Natural killer cell (primary cell): Measurements from ENCODE around the gene LIME1. TPM values are rescaled to one million over a fixed set of nuclear protein-coding genes. Genes with fewer than 3 reads are reported as not detected.
"Not testable (repeated sequence)": the region's sequence is repeated elsewhere in the genome, so short reads cannot be mapped to it uniquely, and the experiment has no call there.

Source experiments
- ATAC-seq, 3 donors: fragments of 150-1000 bp in 2 of 3; fragments of 200-7000 bp in 1 of 3; cut with Tn5 transposase; 1 replicate in 1 of 3; 2 replicates in 2 of 3; pipeline ENCODE4 v1.10.0; 2021; ENCODE audit warnings: mild to moderate bottlenecking in 2 of 3, moderate library complexity in 2 of 3
- DNase-seq, 2 donors: peaks; one replicate each; pipeline versions ENCODE4 v3.0.0 to v3.0.0-alpha.2; 2013 to 2021; ENCODE audit warnings: mixed read lengths in 1 of 2
- H3K27ac ChIP-seq: one replicate; pipeline ENCODE4 v1.5.1; 2013; ENCODE audit warnings: mild to moderate bottlenecking, low read length
- H3K27me3 ChIP-seq: one replicate; pipeline ENCODE4 v1.6.1; 2013; ENCODE audit warnings: low read length; ENCODE audit not compliant: control insufficient read depth, insufficient read depth
- H3K36me3 ChIP-seq: one replicate; pipeline ENCODE4 v1.6.1; 2013; ENCODE audit warnings: low read length; ENCODE audit not compliant: control insufficient read depth, insufficient read depth
- H3K4me1 ChIP-seq: one replicate; pipeline ENCODE4 v1.6.1; 2013; ENCODE audit warnings: low read length; ENCODE audit not compliant: control insufficient read depth, insufficient read depth
- H3K4me3 ChIP-seq: one replicate; pipeline ENCODE4 v1.5.1; 2013; ENCODE audit warnings: low read length
- H3K9me3 ChIP-seq: one replicate; pipeline ENCODE4 v1.6.1; 2013; ENCODE audit warnings: low read length; ENCODE audit not compliant: control insufficient read depth, insufficient read depth
- H3K27ac Mint-ChIP-seq, 2 donors: one replicate each; pipeline ENCODE4 v1.8.0; 2022; ENCODE audit warnings: mild to moderate bottlenecking in 2 of 2, mixed read lengths in 2 of 2, moderate library complexity in 1 of 2
- H3K27me3 Mint-ChIP-seq, 2 donors: one replicate each; pipeline ENCODE4 v1.8.0; 2022; ENCODE audit warnings: low read depth in 2 of 2, mixed read lengths in 2 of 2
- H3K36me3 Mint-ChIP-seq: one replicate; pipeline ENCODE4 v1.8.0; 2022; ENCODE audit warnings: mixed read lengths
- H3K4me1 Mint-ChIP-seq, 2 donors: one replicate each; pipeline ENCODE4 v1.8.0; 2022; ENCODE audit warnings: mixed read lengths in 2 of 2
- H3K4me3 Mint-ChIP-seq: one replicate; pipeline ENCODE4 v1.8.0; 2022; ENCODE audit warnings: mild to moderate bottlenecking, moderate library complexity, mixed read lengths
- H3K9me3 Mint-ChIP-seq, 2 donors: one replicate each; pipeline ENCODE4 v1.8.0; 2022; ENCODE audit warnings: mixed read lengths in 2 of 2
- CTCF ChIP-seq: fragments of 200-600 bp; IDR thresholded peaks from one replicate; pipeline ENCODE4 v1.8.0; 2022; ENCODE audit warnings: antibody characterized with exemption
- WGBS: methylation state at CpG from one replicate; pipeline ENCODE4 v1.1.7; 2013; ENCODE audit warnings: missing lambda C conversion rate; ENCODE audit not compliant: insufficient coverage; 5-methylcytosine and 5-hydroxymethylcytosine counted together
- intact Hi-C: fragments of 100-400 bp; cut with micrococcal nuclease; formaldehyde crosslinking; loops from one replicate; pipeline ENCODE4 v1.14.2; 2022
- total RNA-seq, 4 donors: library from RNA; stranded (reverse); fragments of 120-200 nt in 1 of 4; gene quantifications; one replicate each; pipeline versions ENCODE4 v1.2.3 to v1.2.4, GENCODE V29; 2013 to 2022

The LIME1 gene
- total RNA-seq, 3 donors from 2014 or later (not counting 1 experiment from before 2014, with no cell fraction given), result 86.5 to 94.4 (median 91.7) TPM

GRCh38 chr20:63712191-63712590 is 24.3 kb upstream of the LIME1 start:
- Mint-ChIP-seq H3K9me3 (no peaks in the 10 kb centered on the region), H3K27me3 (no peaks in the 10 kb centered on the region), H3K4me1 (peaks cover 41 to 45% of the 10 kb centered on the region in 2 donors), H3K36me3 (peaks cover 13% of the 10 kb centered on the region), H3K27ac (peak overlapping the region in 1 of 2 donors; percentile 31), H3K4me3 (no peak overlapping the region)
- Histone ChIP-seq H3K27me3 (no peaks in the 10 kb centered on the region), H3K4me1 (peaks cover 15% of the 10 kb centered on the region), H3K27ac (no peak overlapping the region), H3K36me3 (peaks cover 13% of the 10 kb centered on the region), H3K9me3 (peaks cover 7% of the 10 kb centered on the region), H3K4me3 (no peak overlapping the region)
- ATAC-seq (no peak), DNase-seq (no peak)
- intact Hi-C loops, result no loop called here
- no peak for TF ChIP-seq CTCF
- 100% methylated on average over 1 of the region's 1 CpG for WGBS

- Histone ChIP-seq H3K27me3 (no peaks in the 10 kb centered on the region), H3K9me3 (peaks cover 7% of the 10 kb centered on the region), H3K27ac (no peak overlapping the region), H3K4me1 (no peaks in the 10 kb centered on the region), H3K36me3 (peaks cover 17% of the 10 kb centered on the region), H3K4me3 (no peak overlapping the region)
- no peak overlapping the region for H3K27ac Mint-ChIP-seq
- 100% methylated on average over 2 of the region's 5 CpGs for WGBS
- H3K36me3 Mint-ChIP-seq, result peaks cover 23% of the 10 kb centered on the region
- ATAC-seq (no peak), DNase-seq (no peak)
- intact Hi-C loops, result no loop called here
- no peak for TF ChIP-seq CTCF
- peaks cover 0 to 4% of the 10 kb centered on the region in 2 donors for H3K9me3 Mint-ChIP-seq
- H3K4me1 Mint-ChIP-seq, result peaks cover 39 to 41% of the 10 kb centered on the region in 2 donors
- H3K27me3 Mint-ChIP-seq, result no peaks in the 10 kb centered on the region
- H3K4me3 Mint-ChIP-seq, result no peak overlapping the region
Observed at GRCh38 chr20:63714858-63715257, 21.6 kb upstream of the LIME1 start.

- DNase-seq (no peak), ATAC-seq (no peak)
- H3K27me3 ChIP-seq, result no peaks in the 10 kb centered on the region
- Mint-ChIP-seq H3K27me3 (no peaks in the 10 kb centered on the region), H3K9me3 (peaks cover 0 to 4% of the 10 kb centered on the region in 2 donors), H3K4me1 (peaks cover 27 to 33% of the 10 kb centered on the region in 2 donors), H3K27ac (peak overlapping the region in 1 of 2 donors; percentile 30), H3K36me3 (peaks cover 23% of the 10 kb centered on the region), H3K4me3 (no peak overlapping the region)
- no peak overlapping the region for H3K4me3 ChIP-seq
- peaks cover 20% of the 10 kb centered on the region for H3K36me3 ChIP-seq
- peaks cover 7% of the 10 kb centered on the region for H3K9me3 ChIP-seq
- H3K27ac ChIP-seq, result no peak overlapping the region
- 95% methylated on average over 1 of the region's 2 CpGs for WGBS
- intact Hi-C loops, result no loop called here
- H3K4me1 ChIP-seq, result no peaks in the 10 kb centered on the region
- TF ChIP-seq CTCF, result no peak
Observed at GRCh38 chr20:63718996-63719395, 17.5 kb upstream of the LIME1 start.

- H3K9me3 Mint-ChIP-seq, DNase-seq, H3K27ac ChIP-seq, H3K27me3 Mint-ChIP-seq, H3K4me3 Mint-ChIP-seq, H3K4me3 ChIP-seq, ATAC-seq, H3K27me3 ChIP-seq, intact Hi-C loops: not testable (repeated sequence)
- Histone ChIP-seq H3K9me3 (peaks cover 11% of the 10 kb centered on the region), H3K36me3 (peaks cover 22% of the 10 kb centered on the region), H3K4me1 (peaks cover 11% of the 10 kb centered on the region)
- peak overlapping the region in 1 of 2 donors; percentile 13 for H3K27ac Mint-ChIP-seq
- WGBS, result 92% methylated on average over 2 of the region's 2 CpGs
- H3K36me3 Mint-ChIP-seq, result peaks cover 23% of the 10 kb centered on the region
- peaks cover 14 to 26% of the 10 kb centered on the region in 2 donors for H3K4me1 Mint-ChIP-seq
Observed at GRCh38 chr20:63722967-63723622, 13.4 kb upstream of the LIME1 start.

- H3K9me3 ChIP-seq, H3K9me3 Mint-ChIP-seq, H3K4me3 Mint-ChIP-seq, H3K27ac Mint-ChIP-seq, H3K27me3 Mint-ChIP-seq, H3K4me3 ChIP-seq, H3K36me3 Mint-ChIP-seq, H3K27me3 ChIP-seq, ATAC-seq: not testable (repeated sequence)
- peak in 1 of 2 donors; percentile 16 for DNase-seq
- Histone ChIP-seq H3K27ac (peak overlapping the region; percentile 21), H3K4me1 (peaks cover 59% of the 10 kb centered on the region), H3K36me3 (peaks cover 25% of the 10 kb centered on the region)
- intact Hi-C loops, result loop anchor here (10.0 kb wide), 1 partner anchor 95 kb away; no protein-coding TSS in a partner anchor
- 66% methylated on average over 18 of the region's 18 CpGs for WGBS
- H3K4me1 Mint-ChIP-seq, result peaks cover 33 to 34% of the 10 kb centered on the region in 2 donors
Observed at GRCh38 chr20:63730189-63730733, 6.2 kb upstream of the LIME1 start.
